H9 (cell line): ENCODE results near the gene ZBTB12. TPM values are rescaled to one million over a fixed set of nuclear protein-coding genes. Genes with fewer than 3 reads are reported as not detected.
A peak's percentile ranks its signal among the peaks of the same experiment; 100 is the strongest.

Experiments used
- DNase-seq: peaks from one replicate; pipeline ENCODE4 v3.0.0-alpha.2; 2017
- H2AFZ ChIP-seq: one replicate; pipeline ENCODE4 v1.6.1; 2013; ENCODE audit warnings: mild to moderate bottlenecking, low read length, control low read depth, moderate library complexity
- H2AK5ac ChIP-seq: 2 replicates; pipeline ENCODE4 v1.6.1; 2013; ENCODE audit warnings: low read length, control low read depth, mixed read lengths; ENCODE audit not compliant: insufficient read length
- H2BK120ac ChIP-seq: one replicate; pipeline ENCODE4 v1.6.1; 2013; ENCODE audit warnings: low read depth, mild to moderate bottlenecking, low read length, control low read depth, inconsistent platforms; ENCODE audit not compliant: poor library complexity, severe bottlenecking
- H2BK12ac ChIP-seq: 2 replicates; pipeline ENCODE4 v1.6.1; 2013; ENCODE audit warnings: low read length, control low read depth, mixed read lengths, low read depth; ENCODE audit not compliant: insufficient read length
- H2BK15ac ChIP-seq: 2 replicates; pipeline ENCODE4 v1.6.1; 2013; ENCODE audit warnings: low read depth, low read length, control low read depth
- H2BK20ac ChIP-seq: one replicate; pipeline ENCODE4 v1.6.1; 2013; ENCODE audit warnings: low read depth, mild to moderate bottlenecking, low read length, control low read depth, inconsistent platforms; ENCODE audit not compliant: poor library complexity, severe bottlenecking
- H2BK5ac ChIP-seq: 2 replicates; pipeline ENCODE4 v1.6.1; 2013; ENCODE audit warnings: low read length, control low read depth, mixed read lengths; ENCODE audit not compliant: insufficient read length
- H3K14ac ChIP-seq: 2 replicates; pipeline ENCODE4 v1.6.1; 2013; ENCODE audit warnings: low read length, control low read depth; ENCODE audit not compliant: insufficient read depth
- H3K18ac ChIP-seq: 2 replicates; pipeline ENCODE4 v1.6.1; 2013; ENCODE audit warnings: low read depth, mild to moderate bottlenecking, mixed read lengths, low read length, control low read depth; ENCODE audit not compliant: insufficient read length
- H3K23ac ChIP-seq: 2 replicates; pipeline ENCODE4 v1.6.1; 2013; ENCODE audit warnings: low read length, control low read depth, mixed read lengths, low read depth; ENCODE audit not compliant: insufficient read length
- H3K23me2 ChIP-seq: 2 replicates; pipeline ENCODE4 v1.6.1; 2013; ENCODE audit warnings: low read depth, mild to moderate bottlenecking, mixed read lengths, low read length, control low read depth; ENCODE audit not compliant: insufficient read length, poor library complexity, severe bottlenecking
- H3K27ac ChIP-seq: 2 replicates; pipeline ENCODE4 v1.5.1; 2013; ENCODE audit warnings: low read length, control low read depth, mixed read lengths, low read depth; ENCODE audit not compliant: insufficient read length
- H3K27me3 ChIP-seq: 2 replicates; pipeline ENCODE4 v1.6.1; 2013; ENCODE audit warnings: low read length, control low read depth, inconsistent platforms; ENCODE audit not compliant: insufficient read depth
- H3K4ac ChIP-seq: 2 replicates; pipeline ENCODE4 v1.6.1; 2013; ENCODE audit warnings: low read depth, mild to moderate bottlenecking, control low read depth, inconsistent platforms, low read length, moderate library complexity
- H3K4me1 ChIP-seq: 2 replicates; pipeline ENCODE4 v1.6.1; 2013; ENCODE audit warnings: low read length, control low read depth, inconsistent platforms; ENCODE audit not compliant: insufficient read depth
- H3K4me2 ChIP-seq: 2 replicates; pipeline ENCODE4 v1.6.1; 2013; ENCODE audit warnings: low read length, control low read depth, mixed read lengths; ENCODE audit not compliant: insufficient read length, insufficient read depth
- H3K56ac ChIP-seq: 2 replicates; pipeline ENCODE4 v1.6.1; 2013; ENCODE audit warnings: low read depth, mild to moderate bottlenecking, mixed read lengths, low read length, control low read depth; ENCODE audit not compliant: insufficient read length
- H3K79me1 ChIP-seq: 2 replicates; pipeline ENCODE4 v1.6.1; 2013; ENCODE audit warnings: low read depth, mild to moderate bottlenecking, moderate library complexity, low read length, control low read depth, inconsistent platforms; ENCODE audit not compliant: insufficient read depth, poor library complexity, severe bottlenecking
- H3K79me2 ChIP-seq: 2 replicates; pipeline ENCODE4 v1.6.1; 2013; ENCODE audit warnings: low read length, control low read depth, inconsistent platforms; ENCODE audit not compliant: insufficient read depth
- H3K9ac ChIP-seq: 2 replicates; pipeline ENCODE4 v1.6.1; 2013; ENCODE audit warnings: low read length, control low read depth, mixed read lengths; ENCODE audit not compliant: insufficient read length; ENCODE audit errors: extremely low read depth
- H3K9me3 ChIP-seq: one replicate; pipeline ENCODE4 v1.6.1; 2013; ENCODE audit warnings: low read depth, low read length, inconsistent platforms; ENCODE audit not compliant: control insufficient read depth
- H3T11ph ChIP-seq: one replicate; pipeline ENCODE4 v1.6.1; 2013; ENCODE audit warnings: mild to moderate bottlenecking, low read length, control low read depth, inconsistent platforms
- H4K20me1 ChIP-seq: one replicate; pipeline ENCODE4 v1.6.1; 2013; ENCODE audit not compliant: control insufficient read depth, insufficient read length, insufficient read depth
- H4K5ac ChIP-seq: 2 replicates; pipeline ENCODE4 v1.6.1; 2013; ENCODE audit warnings: low read depth, mild to moderate bottlenecking, mixed read lengths, low read length, control low read depth; ENCODE audit not compliant: insufficient read length
- H4K8ac ChIP-seq: replicated peaks from 2 replicates; pipeline ENCODE4 v1.6.1; 2013; ENCODE audit warnings: low read length, control low read depth, mixed read lengths, low read depth; ENCODE audit not compliant: insufficient read length
- H4K91ac ChIP-seq: 2 replicates; pipeline ENCODE4 v1.6.1; 2013; ENCODE audit warnings: low read depth, mild to moderate bottlenecking, moderate library complexity, mixed read lengths, low read length, control low read depth; ENCODE audit not compliant: insufficient read length
- H3K27ac Mint-ChIP-seq, 3 experiments: 2 replicates in 2 of 3; 3 replicates in 1 of 3; pipeline ENCODE4 v1.8.0; 2020 to 2021; ENCODE audit warnings: mixed read lengths in 3 of 3, mild to moderate bottlenecking in 1 of 3, moderate library complexity in 1 of 3
- H3K27me3 Mint-ChIP-seq: 2 replicates; pipeline ENCODE4 v1.8.0; 2021; ENCODE audit warnings: low read depth, mild to moderate bottlenecking, moderate library complexity, mixed read lengths
- H3K36me3 Mint-ChIP-seq, 3 experiments: 2 replicates in 2 of 3; 3 replicates in 1 of 3; pipeline ENCODE4 v1.8.0; 2020 to 2021; ENCODE audit warnings: low read depth in 3 of 3, mixed read lengths in 3 of 3; ENCODE audit not compliant: insufficient read depth in 1 of 3
- H3K4me1 Mint-ChIP-seq, 2 experiments: 2 replicates each; pipeline ENCODE4 v1.8.0; 2020; ENCODE audit warnings: mixed read lengths in 2 of 2
- H3K4me3 Mint-ChIP-seq, 2 experiments: 2 replicates in 1 of 2; 3 replicates in 1 of 2; pipeline ENCODE4 v1.8.0; 2020 to 2021; ENCODE audit warnings: mild to moderate bottlenecking in 2 of 2, mixed read lengths in 2 of 2, moderate library complexity in 1 of 2
- H3K9me3 Mint-ChIP-seq, 2 experiments: 2 replicates in 1 of 2; 3 replicates in 1 of 2; pipeline ENCODE4 v1.8.0; 2020; ENCODE audit warnings: mild to moderate bottlenecking in 2 of 2, mixed read lengths in 2 of 2, moderate library complexity in 1 of 2
- CTCF ChIP-seq: fragments of 200-600 bp; sonication (generic); conservative IDR thresholded peaks from 3 replicates; pipeline ENCODE4 v1.8.0; 2021; ENCODE audit warnings: antibody characterized with exemption, mild to moderate bottlenecking
- WGBS: extraction: QIAGEN DNeasy Blood & Tissue Kit; methylation state at CpG from one replicate; pipeline ENCODE4 v1.1.7; 2013; ENCODE audit warnings: missing lambda C conversion rate, low lambda C conversion rate, mixed read lengths; ENCODE audit not compliant: insufficient read length; ENCODE audit errors: extremely low coverage; 5-methylcytosine and 5-hydroxymethylcytosine counted together
- total RNA-seq: library from RNA; stranded (reverse); gene quantifications from 2 replicates; pipeline ENCODE4 v1.2.1, GENCODE V29; 2021

ZBTB12 gene
- total RNA-seq, 1 experiment from 2014 or later, result 31.0 TPM

DNA sequence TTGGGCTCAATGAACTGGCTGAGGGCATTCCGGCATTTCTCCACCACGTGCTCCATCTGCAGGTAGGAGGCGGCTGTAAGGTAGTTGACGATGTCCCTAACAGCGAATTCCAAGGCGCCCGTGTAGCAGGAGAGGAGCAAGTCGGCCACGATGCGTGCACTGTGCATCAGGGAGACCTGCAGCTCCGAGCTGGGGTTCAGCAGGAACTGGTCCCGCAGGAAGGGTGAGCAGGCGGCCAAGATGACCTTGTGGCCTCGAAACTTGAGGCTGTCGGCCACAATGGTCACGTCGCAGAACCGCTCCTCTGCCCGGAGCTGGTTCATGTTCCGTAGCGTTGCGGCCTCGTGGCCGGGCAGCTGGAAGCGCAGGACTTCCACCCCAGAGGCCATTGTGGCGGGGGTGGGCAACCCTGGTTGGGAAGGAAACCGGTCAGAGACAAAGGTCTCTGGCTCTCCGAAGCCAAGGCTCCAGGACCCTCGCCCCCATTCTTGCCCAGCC lies 920 bp downstream of the ZBTB12 start:
- H3K4me1 ChIP-seq, result no peaks in the 10 kb centered on the region; the same call in 1 of the 2 replicates
- DNase-seq, result peak; percentile 58
- no peak overlapping the region for H3K18ac ChIP-seq
- no peaks in the 10 kb centered on the region; the same call in 1 of the 2 replicates for H3K79me2 ChIP-seq
- H3K9me3 ChIP-seq, result no peaks in the 10 kb centered on the region
- peak overlapping the region; percentile 6 for H3K4me2 ChIP-seq
- peaks cover 24 to 39% of the 10 kb centered on the region in 2 experiments for H3K4me1 Mint-ChIP-seq
- H4K20me1 ChIP-seq, result no peaks in the 10 kb centered on the region
- no peak overlapping the region for H2BK20ac ChIP-seq
- TF ChIP-seq CTCF, result no peak
- H3K27ac Mint-ChIP-seq, result peak overlapping the region in 1 of 3 experiments; percentile 32; a peak in 1 of 7 replicates
- H3K9me3 Mint-ChIP-seq, result no peaks in the 10 kb centered on the region; a peak in 1 of 5 replicates
- no peak overlapping the region for H2BK120ac ChIP-seq
- H3K4me3 Mint-ChIP-seq, result peak overlapping the region; percentile 66 to 83
- H3K23ac ChIP-seq, result no peak overlapping the region
- H3K56ac ChIP-seq, result no peak overlapping the region
- H3K27me3 Mint-ChIP-seq, result no peaks in the 10 kb centered on the region
- no peak overlapping the region for H2BK5ac ChIP-seq
- H4K5ac ChIP-seq, result no peak overlapping the region
- no peak overlapping the region for H3K27ac ChIP-seq
- H3K23me2 ChIP-seq, result peaks cover 11% of the 10 kb centered on the region
- no peak overlapping the region for H2AFZ ChIP-seq
- H2BK12ac ChIP-seq, result no peak overlapping the region
- no peak overlapping the region for H4K8ac ChIP-seq
- no peak overlapping the region for H2BK15ac ChIP-seq
- H3K79me1 ChIP-seq, result no peaks in the 10 kb centered on the region
- no peak overlapping the region for H3K4ac ChIP-seq
- no peak overlapping the region for H4K91ac ChIP-seq
- H3K36me3 Mint-ChIP-seq, result peaks cover 10 to 17% (median 17%) of the 10 kb centered on the region in 3 experiments
- WGBS, result no CpG with 5 or more reads among the region's 29 CpGs
- no peak overlapping the region for H3T11ph ChIP-seq
- no peak overlapping the region for H2AK5ac ChIP-seq
- peak overlapping the region; percentile 49; the same call in 1 of the 2 replicates for H3K14ac ChIP-seq
- H3K9ac ChIP-seq, result no peak overlapping the region
- H3K27me3 ChIP-seq, result no peaks in the 10 kb centered on the region
